ENCODE measurements around the gene GATA6. TPM values are rescaled to one million over a fixed set of nuclear protein-coding genes. Genes with fewer than 3 reads are reported as not detected.
"Not testable (repeated sequence)": the region's sequence is repeated elsewhere in the genome, so short reads cannot be mapped to it uniquely, and the experiment has no call there.

The GATA6 gene
- polyA plus RNA-seq, 4 donors = 10.3 to 11.8 (median 11.0) TPM

DNA sequence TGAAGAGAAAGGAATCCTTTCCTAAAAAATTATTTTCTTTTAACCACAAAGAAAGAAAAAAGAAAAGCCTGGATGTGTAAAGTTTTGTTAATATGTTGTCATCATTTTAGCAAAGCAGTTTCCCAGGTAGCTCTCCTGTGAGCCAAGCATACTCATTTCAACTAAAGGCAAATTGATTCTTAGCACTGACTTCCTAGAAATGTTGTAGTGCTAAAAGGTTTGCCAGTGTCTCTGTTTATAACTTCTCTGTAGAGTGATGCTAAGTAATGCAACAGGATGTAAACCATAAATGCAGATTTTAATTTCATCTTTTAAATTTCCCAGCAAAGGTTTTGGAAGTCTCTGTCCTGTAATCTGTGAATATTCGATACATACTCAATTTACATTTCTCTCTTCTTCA is 10.2 kb downstream of the GATA6 start:
- no peak for DNase-seq (ENCODE audit: low read depth in 4 of 4, low spot score in 3 of 4)

DNA sequence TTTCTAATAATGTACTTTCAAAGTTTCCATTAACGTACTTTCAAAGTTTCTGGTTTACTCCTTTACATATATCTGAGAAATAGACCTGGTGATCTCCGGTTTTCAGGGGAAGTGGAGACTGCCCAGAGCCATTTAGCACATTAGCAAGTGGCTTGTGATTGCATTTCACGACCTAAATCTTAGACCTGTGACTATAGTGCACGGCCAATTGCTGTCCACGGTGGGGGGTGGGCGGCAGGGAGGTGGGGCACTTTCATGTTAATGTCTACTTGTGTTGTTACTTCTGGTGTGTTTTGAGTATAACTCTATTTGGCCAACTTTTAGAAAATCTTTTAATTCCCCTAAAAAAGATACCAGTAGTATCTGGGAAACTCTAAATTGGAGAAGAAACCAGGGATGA is 11.3 kb downstream of the GATA6 start:
- no peak for DNase-seq (ENCODE audit: low read depth in 4 of 4, low spot score in 3 of 4)

DNA sequence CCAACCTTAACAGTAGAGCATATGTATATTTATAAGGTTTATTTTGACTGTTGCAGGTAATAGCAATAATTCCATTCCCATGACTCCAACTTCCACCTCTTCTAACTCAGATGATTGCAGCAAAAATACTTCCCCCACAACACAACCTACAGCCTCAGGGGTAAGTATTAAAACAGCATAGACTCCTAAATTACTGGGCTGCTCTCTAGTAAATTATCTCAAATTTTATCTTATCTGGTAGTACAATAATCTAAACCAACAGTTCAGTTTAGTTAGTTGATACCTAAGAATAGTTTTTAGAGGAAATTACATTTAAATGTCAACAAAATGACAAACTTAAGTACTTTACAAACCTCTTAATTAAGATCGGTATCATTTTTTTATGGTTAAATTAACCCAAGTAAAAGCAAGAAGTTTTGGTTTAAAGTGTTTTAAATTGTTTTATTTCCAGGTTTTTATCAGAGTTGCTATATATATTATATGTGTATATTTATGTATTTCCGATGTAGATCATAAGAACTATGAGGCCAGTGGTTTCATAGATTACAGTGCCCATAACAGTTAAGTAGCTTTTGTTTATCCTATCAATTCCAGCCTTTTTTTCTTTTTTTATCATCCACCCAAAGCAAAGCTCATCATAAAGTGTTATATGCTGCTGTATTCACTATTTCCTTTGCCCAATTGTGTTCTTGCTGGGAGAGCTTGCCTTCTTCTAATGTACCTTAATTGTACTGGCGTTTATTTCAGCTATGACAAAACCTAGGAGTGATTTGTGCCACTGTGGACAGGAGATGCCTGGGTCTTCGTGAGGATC is 13.7 kb downstream of the GATA6 start:
- no peak for DNase-seq (ENCODE audit: low read depth in 4 of 4, low spot score in 3 of 4)

DNA sequence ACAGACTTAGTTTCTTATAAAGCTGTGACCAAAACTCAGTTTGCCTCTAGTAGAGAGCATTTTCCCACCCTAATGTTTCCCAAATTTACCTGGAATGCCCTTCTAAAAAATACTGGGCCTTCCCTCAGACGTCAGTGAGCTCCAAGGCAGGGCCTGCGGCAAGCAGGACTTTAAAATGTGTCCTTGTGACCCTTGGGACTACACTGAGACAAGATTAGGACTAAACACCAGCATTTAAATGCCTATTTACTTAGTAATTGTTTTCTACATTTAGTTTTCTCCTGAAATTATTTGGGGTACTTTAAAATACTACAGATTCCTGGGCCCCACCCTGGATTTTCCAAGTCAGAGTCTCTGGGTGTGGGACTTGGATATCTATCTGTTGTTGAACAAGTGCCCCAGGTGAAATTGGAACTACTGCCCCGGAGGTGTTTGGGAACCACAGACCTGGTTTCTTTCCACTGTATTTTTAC is 14.3 kb downstream of the GATA6 start:
- no peak for DNase-seq (ENCODE audit: low read depth in 4 of 4, low spot score in 3 of 4)

DNA sequence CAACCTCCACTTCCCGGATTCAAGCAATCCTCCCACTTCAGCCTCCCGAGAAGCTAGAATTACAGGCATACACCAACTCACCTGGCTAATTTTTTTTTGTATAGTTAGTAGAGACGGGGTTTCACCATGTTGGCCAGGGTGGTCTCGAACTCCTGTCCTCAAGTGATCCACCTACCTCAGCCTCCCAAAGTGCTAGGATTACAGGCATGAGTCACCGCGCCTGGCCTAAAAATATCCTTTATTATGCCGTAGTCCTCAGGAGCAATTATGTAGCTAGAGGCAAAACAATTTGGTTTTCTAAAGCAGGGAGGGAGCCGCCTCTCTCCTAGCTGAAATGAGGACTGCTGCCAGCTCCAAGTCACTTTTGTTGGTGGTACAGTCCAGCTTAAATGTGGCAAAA is 15.2 kb downstream of the GATA6 start:
- DNase-seq (ENCODE audit: low read depth in 4 of 4, low spot score in 3 of 4) = not testable (repeated sequence)

DNA sequence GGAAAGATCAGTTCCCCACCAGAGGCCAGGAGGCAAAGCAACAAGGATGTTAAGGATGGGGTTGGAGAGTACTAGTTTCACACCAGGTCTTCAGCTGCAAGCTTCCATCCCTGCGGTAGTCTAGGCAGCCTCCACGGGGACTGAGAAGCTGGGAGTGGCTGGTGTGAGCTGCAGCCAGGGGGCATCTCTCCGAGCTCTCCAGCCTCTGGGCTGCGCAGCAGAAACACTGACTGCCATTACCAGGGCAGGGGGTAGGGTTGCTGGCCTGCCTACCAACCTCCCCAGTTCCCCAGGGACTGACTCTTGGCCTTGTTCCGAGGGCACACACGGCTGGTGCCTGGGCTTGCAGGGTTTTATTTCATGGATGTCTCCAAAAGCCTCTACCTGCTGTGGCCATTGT is 15.9 kb downstream of the GATA6 start:
- no peak for DNase-seq (ENCODE audit: low read depth in 4 of 4, low spot score in 3 of 4)

- DNase-seq (ENCODE audit: low read depth in 4 of 4, low spot score in 3 of 4) = no peak
Observed at GRCh38 chr18:22185771-22186386, 16.5 kb downstream of the GATA6 start.

DNA sequence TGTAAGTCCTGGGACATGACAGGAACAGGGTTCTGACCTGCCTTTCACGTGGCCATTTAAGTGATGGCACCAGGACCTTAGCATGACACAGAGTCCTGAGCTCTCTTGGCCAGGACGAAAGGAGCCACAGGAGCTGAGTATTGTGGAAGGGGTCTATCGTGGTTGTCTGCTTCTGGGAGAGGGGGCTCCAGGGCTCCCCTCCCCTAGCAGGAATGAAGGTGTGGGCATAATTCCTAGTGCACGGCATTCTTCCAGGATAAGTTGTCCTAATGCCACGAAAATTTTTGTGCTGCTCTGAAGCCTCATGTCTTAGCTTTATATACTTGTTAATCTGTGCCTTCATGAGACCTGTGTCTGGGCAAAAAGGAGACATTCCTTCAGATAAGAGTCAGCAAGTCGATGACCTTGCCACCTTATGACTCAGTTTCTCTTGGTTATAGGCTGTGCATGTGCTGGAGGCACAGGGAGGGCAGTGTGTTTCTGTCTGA is 17.1 kb downstream of the GATA6 start:
- no peak for DNase-seq (ENCODE audit: low read depth in 4 of 4, low spot score in 3 of 4)

- DNase-seq (ENCODE audit: low read depth in 4 of 4, low spot score in 3 of 4) = no peak
Observed at GRCh38 chr18:22188559-22189267, 19.3 kb downstream of the GATA6 start.

DNA sequence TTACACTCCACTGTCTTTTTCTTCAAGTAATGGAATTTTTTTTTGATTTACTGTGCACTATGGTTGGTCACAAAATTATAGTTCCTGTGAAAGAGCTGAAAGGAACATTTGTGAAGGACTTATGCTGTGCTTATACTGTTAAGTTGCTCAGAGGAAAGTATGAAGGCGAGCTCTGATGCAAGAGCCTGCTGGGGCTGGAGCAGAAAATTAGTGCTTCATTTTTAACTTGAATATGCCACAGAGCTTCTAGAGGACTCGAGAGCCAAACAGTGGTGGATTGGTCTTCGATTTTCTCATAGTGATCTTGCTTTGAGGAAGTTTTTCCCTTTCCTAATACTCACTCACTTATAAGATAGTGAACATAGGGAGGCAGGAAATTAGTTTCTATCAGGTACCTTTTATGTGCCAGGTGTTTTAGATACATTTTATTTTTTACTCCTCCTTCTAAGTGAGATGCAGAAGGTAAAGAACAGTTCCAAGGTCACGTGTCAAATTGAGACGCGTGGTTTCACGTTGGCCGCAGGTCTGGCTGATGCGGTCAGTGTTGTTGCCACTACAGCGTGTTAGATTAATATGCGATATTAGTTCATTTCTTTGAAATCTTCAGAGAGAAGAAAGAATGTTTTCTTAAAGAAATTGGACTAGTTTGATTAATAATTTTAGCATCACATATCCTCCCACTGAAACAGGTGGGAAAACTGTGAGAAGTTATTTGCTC is 20.2 kb downstream of the GATA6 start:
- DNase-seq (ENCODE audit: low read depth in 4 of 4, low spot score in 3 of 4) = no peak

DNA sequence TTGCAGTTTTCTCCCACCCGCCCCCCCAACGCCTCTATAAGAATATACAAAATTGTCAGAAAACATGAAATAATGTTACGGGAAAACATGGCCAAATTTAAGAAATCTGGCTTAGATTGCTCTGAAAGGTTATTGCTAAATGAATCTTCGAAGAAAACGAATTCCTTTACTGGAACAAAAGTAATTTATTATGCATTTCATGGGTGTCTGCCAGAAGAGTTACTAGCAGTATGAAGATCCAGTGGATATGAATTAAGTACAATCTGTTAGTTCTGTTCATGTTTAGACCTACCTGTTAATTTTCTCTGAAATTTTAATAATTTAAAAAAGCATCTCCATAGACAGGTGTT is 21.9 kb downstream of the GATA6 start:
- no peak for DNase-seq (ENCODE audit: low read depth in 4 of 4, low spot score in 3 of 4)

DNA sequence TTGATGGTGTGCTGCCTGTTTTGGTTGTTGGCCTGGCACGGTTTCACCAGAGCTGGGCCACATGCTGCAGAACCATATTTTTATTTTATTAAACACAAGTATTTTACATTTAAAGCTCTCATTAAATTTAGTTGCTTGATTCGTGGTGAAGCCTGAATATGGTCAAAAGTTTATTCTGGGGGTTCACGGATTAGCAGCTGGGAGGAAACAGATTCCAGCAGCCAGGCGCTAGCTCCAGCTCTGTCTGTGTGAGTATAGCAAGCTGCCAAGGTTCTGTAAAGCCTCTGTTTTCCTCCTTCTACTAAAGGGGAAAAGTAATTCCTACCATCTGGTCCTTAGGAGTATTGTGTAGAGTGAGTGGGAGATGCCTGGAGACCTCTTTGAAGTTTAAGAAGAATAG is 22.5 kb downstream of the GATA6 start:
- DNase-seq (ENCODE audit: low read depth in 4 of 4, low spot score in 3 of 4) = no peak

DNA sequence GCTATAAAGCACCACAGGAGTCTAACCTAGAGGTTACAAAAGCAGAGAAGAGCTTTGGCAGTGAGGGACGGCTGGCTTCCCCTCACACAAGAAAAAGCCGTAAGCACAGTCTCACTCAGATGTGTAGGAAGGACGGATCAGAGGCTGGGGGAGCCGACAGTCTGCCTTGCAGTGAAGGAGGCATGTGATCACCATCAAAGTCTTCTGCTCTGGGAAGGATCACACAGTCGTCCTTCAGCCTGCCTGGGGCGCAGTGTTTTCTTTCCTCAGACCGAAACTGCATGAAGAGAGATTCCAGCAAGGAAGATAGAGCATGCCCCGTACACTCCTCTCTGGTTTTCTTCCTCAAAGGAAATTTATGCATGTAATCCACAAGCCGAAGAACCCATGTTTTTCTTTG is 24.1 kb downstream of the GATA6 start:
- DNase-seq (ENCODE audit: low read depth in 4 of 4, low spot score in 3 of 4) = no peak

GRCh38 chr18:22194151-22194598 is 24.8 kb downstream of the GATA6 start:
- no peak for DNase-seq (ENCODE audit: low read depth in 4 of 4, low spot score in 3 of 4)

GRCh38 chr18:22195052-22195451 is 25.7 kb downstream of the GATA6 start:
- DNase-seq (ENCODE audit: low read depth in 4 of 4, low spot score in 3 of 4) = no peak

GRCh38 chr18:22196943-22197342 is 27.6 kb downstream of the GATA6 start:
- not testable (repeated sequence) for DNase-seq (ENCODE audit: low read depth in 4 of 4, low spot score in 3 of 4)

GRCh38 chr18:22197668-22198067 is 28.3 kb downstream of the GATA6 start:
- DNase-seq (ENCODE audit: low read depth in 4 of 4, low spot score in 3 of 4) = no peak

GRCh38 chr18:22198163-22198562 is 28.8 kb downstream of the GATA6 start:
- no peak for DNase-seq (ENCODE audit: low read depth in 4 of 4, low spot score in 3 of 4)

- no peak for DNase-seq (ENCODE audit: low read depth in 4 of 4, low spot score in 3 of 4)
Observed at GRCh38 chr18:22199005-22199404, 29.6 kb downstream of the GATA6 start.

DNA sequence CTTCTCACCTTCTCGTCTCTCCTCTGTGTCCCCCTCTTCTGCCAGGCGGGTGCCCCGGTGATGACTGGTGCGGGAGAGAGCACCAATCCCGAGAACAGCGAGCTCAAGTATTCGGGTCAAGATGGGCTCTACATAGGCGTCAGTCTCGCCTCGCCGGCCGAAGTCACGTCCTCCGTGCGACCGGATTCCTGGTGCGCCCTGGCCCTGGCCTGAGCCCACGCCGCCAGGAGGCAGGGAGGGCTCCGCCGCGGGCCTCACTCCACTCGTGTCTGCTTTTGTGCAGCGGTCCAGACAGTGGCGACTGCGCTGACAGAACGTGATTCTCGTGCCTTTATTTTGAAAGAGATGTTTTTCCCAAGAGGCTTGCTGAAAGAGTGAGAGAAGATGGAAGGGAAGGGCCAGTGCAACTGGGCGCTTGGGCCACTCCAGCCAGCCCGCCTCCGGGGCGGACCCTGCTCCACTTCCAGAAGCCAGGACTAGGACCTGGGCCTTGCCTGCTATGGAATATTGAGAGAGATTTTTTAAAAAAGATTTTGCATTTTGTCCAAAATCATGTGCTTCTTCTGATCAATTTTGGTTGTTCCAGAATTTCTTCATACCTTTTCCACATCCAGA is 31.3 kb downstream of the GATA6 start:
- DNase-seq (ENCODE audit: low read depth in 4 of 4, low spot score in 3 of 4) = no peak

Measured in right renal pelvis (tissue), 4 donors.